Measurements from ENCODE around the gene KLF2. TPM values are rescaled to one million over a fixed set of nuclear protein-coding genes. Genes with fewer than 3 reads are reported as not detected.

The KLF2 gene
- total RNA-seq, 2 experiments from 2014 or later, result 1,201 to 1,291 TPM

DNA sequence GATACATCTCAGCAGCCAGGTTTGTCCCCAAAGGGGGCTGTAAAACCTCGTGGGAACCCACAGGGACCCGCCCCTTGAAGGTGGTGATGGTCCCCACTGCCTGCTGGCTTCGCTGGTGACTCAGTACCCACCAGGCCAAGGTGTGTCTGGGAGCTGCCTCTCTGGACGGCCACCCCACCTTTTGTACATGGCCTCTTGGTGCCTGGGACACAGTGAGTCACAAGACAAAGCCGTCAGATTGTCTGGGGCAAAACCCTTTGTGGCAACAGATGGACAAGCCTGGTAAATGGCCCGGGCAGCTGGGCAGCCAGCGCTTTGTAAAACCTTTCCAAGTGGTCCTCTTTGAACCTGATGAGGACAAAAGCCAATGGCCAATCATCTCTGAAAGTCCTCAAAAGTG lies 27.9 kb upstream of the KLF2 start:
- ChIA-PET POLR2A (interaction anchor here (0.6 kb wide), 1 partner anchor 17 kb away, joined by 3 read pairs; no protein-coding TSS in a partner anchor), CTCF (no interaction called here)
- DNase-seq (no peak), ATAC-seq (ENCODE audit: poor library complexity) (no peak)
- H3K27me3 ChIP-seq (ENCODE audit: control insufficient read depth in 1 of 2, insufficient read depth in 2 of 2, low read length in 2 of 2), result no peaks in the 10 kb centered on the region
- Mint-ChIP-seq H3K27me3 (no peaks in the 10 kb centered on the region), H3K36me3 (ENCODE audit: low read depth) (no peaks in the 10 kb centered on the region), H3K27ac (no peak overlapping the region), H3K4me1 (ENCODE audit: low read depth) (no peaks in the 10 kb centered on the region), H3K4me3 (no peak overlapping the region), H3K9me3 (no peaks in the 10 kb centered on the region)
- H3K36me3 ChIP-seq (ENCODE audit: insufficient read depth, low read length), result no peaks in the 10 kb centered on the region
- H3K4me1 ChIP-seq (ENCODE audit: insufficient read depth, low read length), result no peaks in the 10 kb centered on the region
- no peak overlapping the region for H3K27ac ChIP-seq (ENCODE audit: low read depth in 1 of 2, low read length in 2 of 2)
- intact Hi-C loops (cut with DNase I, micrococcal nuclease), result no loop called here
- H3K9me3 ChIP-seq (ENCODE audit: control insufficient read depth in 1 of 2, insufficient read depth in 1 of 2, low read length in 2 of 2), result peaks cover 0 to 5% of the 10 kb centered on the region in 2 experiments
- TF ChIP-seq, protein P1, sequence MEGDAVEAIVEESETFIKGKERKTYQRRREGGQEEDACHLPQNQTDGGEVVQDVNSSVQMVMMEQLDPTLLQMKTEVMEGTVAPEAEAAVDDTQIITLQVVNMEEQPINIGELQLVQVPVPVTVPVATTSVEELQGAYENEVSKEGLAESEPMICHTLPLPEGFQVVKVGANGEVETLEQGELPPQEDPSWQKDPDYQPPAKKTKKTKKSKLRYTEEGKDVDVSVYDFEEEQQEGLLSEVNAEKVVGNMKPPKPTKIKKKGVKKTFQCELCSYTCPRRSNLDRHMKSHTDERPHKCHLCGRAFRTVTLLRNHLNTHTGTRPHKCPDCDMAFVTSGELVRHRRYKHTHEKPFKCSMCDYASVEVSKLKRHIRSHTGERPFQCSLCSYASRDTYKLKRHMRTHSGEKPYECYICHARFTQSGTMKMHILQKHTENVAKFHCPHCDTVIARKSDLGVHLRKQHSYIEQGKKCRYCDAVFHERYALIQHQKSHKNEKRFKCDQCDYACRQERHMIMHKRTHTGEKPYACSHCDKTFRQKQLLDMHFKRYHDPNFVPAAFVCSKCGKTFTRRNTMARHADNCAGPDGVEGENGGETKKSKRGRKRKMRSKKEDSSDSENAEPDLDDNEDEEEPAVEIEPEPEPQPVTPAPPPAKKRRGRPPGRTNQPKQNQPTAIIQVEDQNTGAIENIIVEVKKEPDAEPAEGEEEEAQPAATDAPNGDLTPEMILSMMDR (IDR thresholded peaks at IDR 0.05), result no peak
- H3K4me3 ChIP-seq (ENCODE audit: low read length), result no peak overlapping the region

DNA sequence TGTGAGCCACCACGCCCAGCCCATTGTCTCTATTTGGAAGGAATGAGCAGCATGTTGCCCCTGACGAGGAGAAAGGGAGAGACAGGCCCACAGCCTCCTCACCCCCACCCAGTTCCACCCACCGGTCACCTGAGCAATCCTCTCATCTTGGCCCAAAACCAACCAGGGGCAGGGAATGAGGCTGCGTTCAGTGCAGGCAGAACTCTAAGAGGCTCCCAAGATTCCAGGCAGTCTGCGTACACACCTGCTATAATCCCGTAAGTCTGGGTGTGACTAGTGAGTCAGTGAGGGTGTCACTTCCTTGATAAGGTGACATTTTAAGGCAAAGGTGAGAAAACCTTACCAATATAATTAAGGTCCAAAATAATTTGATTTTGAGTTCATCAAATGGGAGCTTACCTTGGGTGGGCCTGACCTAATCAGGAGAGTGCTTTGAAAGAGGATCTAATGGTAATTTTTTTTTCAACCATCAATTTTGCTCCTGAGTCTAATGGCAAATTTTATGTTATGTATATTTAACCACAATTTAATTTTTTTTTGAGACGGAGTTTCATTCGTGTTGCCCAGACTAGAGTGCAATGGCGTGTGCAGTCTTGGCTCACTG lies 26.9 kb upstream of the KLF2 start:
- no peaks in the 10 kb centered on the region for H3K4me1 ChIP-seq (ENCODE audit: insufficient read depth, low read length)
- Mint-ChIP-seq H3K4me1 (ENCODE audit: low read depth) (no peaks in the 10 kb centered on the region), H3K27me3 (no peaks in the 10 kb centered on the region), H3K4me3 (no peak overlapping the region), H3K36me3 (ENCODE audit: low read depth) (no peaks in the 10 kb centered on the region), H3K9me3 (no peaks in the 10 kb centered on the region), H3K27ac (no peak overlapping the region)
- ChIA-PET POLR2A (interaction anchor here (0.6 kb wide), 1 partner anchor 53 kb away, joined by 3 read pairs; no protein-coding TSS in a partner anchor), CTCF (interaction anchor here (0.6 kb wide), 1 partner anchor 34 kb away, joined by 3 read pairs; no protein-coding TSS in a partner anchor)
- H3K9me3 ChIP-seq (ENCODE audit: control insufficient read depth in 1 of 2, insufficient read depth in 1 of 2, low read length in 2 of 2), result peaks cover 0 to 5% of the 10 kb centered on the region in 2 experiments
- no peaks in the 10 kb centered on the region for H3K36me3 ChIP-seq (ENCODE audit: insufficient read depth, low read length)
- ATAC-seq (ENCODE audit: poor library complexity) (no peak), DNase-seq (no peak)
- intact Hi-C loops (cut with DNase I, micrococcal nuclease), result no loop called here
- H3K4me3 ChIP-seq (ENCODE audit: low read length), result no peak overlapping the region
- TF ChIP-seq, protein P1 (IDR thresholded peaks at IDR 0.05), result no peak
- H3K27me3 ChIP-seq (ENCODE audit: control insufficient read depth in 1 of 2, insufficient read depth in 2 of 2, low read length in 2 of 2), result no peaks in the 10 kb centered on the region
- H3K27ac ChIP-seq (ENCODE audit: low read depth in 1 of 2, low read length in 2 of 2), result no peak overlapping the region

DNA sequence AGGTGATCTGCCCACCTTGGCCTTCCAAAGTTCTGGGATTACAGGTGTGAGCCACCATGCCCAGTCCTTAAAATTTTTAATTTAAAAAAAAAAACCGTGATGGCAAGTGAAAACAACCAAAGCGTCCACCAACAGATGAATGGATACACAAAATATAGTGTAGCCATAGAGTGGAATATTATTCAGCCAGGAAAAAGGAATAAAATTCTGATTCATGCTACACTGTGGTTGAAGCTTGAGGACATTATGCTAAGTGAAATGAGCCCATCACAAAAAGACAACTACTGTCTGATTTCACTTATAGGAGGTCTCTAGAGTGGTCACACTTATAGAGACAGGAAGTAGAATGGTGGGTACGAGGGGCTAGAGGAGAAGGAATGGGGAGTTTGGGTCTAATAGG lies 26.3 kb upstream of the KLF2 start:
- H3K4me3 ChIP-seq (ENCODE audit: low read length), result no peak overlapping the region
- no peaks in the 10 kb centered on the region for H3K9me3 Mint-ChIP-seq
- H3K36me3 ChIP-seq (ENCODE audit: insufficient read depth, low read length), result no peaks in the 10 kb centered on the region
- ChIA-PET POLR2A (no interaction called here), CTCF (interaction anchor here (0.6 kb wide), 1 partner anchor 34 kb away, joined by 3 read pairs; no protein-coding TSS in a partner anchor)
- intact Hi-C loops (cut with DNase I, micrococcal nuclease), result no loop called here
- TF ChIP-seq, protein P1 (IDR thresholded peaks at IDR 0.05), result no peak
- H3K4me1 ChIP-seq (ENCODE audit: insufficient read depth, low read length), result no peaks in the 10 kb centered on the region
- no peaks in the 10 kb centered on the region for H3K27me3 Mint-ChIP-seq
- peaks cover 0 to 5% of the 10 kb centered on the region in 2 experiments for H3K9me3 ChIP-seq (ENCODE audit: control insufficient read depth in 1 of 2, insufficient read depth in 1 of 2, low read length in 2 of 2)
- H3K27me3 ChIP-seq (ENCODE audit: control insufficient read depth in 1 of 2, insufficient read depth in 2 of 2, low read length in 2 of 2), result no peaks in the 10 kb centered on the region
- ATAC-seq (ENCODE audit: poor library complexity) (no peak), DNase-seq (no peak)
- H3K4me1 Mint-ChIP-seq (ENCODE audit: low read depth), result no peaks in the 10 kb centered on the region
- no peaks in the 10 kb centered on the region for H3K36me3 Mint-ChIP-seq (ENCODE audit: low read depth)
- no peak overlapping the region for H3K27ac ChIP-seq (ENCODE audit: low read depth in 1 of 2, low read length in 2 of 2)
- H3K4me3 Mint-ChIP-seq, result no peak overlapping the region
- no peak overlapping the region for H3K27ac Mint-ChIP-seq
